HepG2 (cell line): ENCODE measurements around the gene GABBR2. TPM values are rescaled to one million over a fixed set of nuclear protein-coding genes. Genes with fewer than 3 reads are reported as not detected.

ENCODE experiments used
- ATF2 ChIP-seq: sonication (generic); formaldehyde crosslinking; IDR thresholded peaks from 2 replicates; pipeline ENCODE4 v1.4.0; 2020; ENCODE audit warnings: missing genetic modification reagents
- ATF6 ChIP-seq: sonication (generic); formaldehyde crosslinking; conservative IDR thresholded peaks from 2 replicates; pipeline ENCODE4 v1.4.0; 2020; ENCODE audit warnings: missing genetic modification reagents
- ATF7-NPFF ChIP-seq: sonication (generic); formaldehyde crosslinking; IDR thresholded peaks from 2 replicates; pipeline ENCODE4 v1.8.1; 2023; ENCODE audit warnings: mild to moderate bottlenecking, low read depth, missing genetic modification reagents, moderate library complexity
- CCDC6 ChIP-seq: sonication (generic); formaldehyde crosslinking; IDR thresholded peaks from 2 replicates; pipeline ENCODE4 v1.8.1; 2022; ENCODE audit warnings: mild to moderate bottlenecking, missing genetic modification reagents, moderate library complexity
- DMAP1 ChIP-seq: IDR thresholded peaks from 2 replicates; pipeline ENCODE4 v1.6.1; 2016
- HDAC6 ChIP-seq: fragments of 200-600 bp; sonication (generic); IDR thresholded peaks from 2 replicates; pipeline ENCODE4 v1.7.0; 2017; ENCODE audit warnings: mild to moderate bottlenecking, antibody characterized with exemption, low read length, low read depth
- NFATC3 ChIP-seq: sonication (generic); formaldehyde crosslinking; IDR thresholded peaks from 2 replicates; pipeline ENCODE4 v1.5.1; 2020; ENCODE audit warnings: mild to moderate bottlenecking, missing genetic modification reagents
- SP140L ChIP-seq: sonication (generic); formaldehyde crosslinking; IDR thresholded peaks from 2 replicates; pipeline ENCODE4 v1.4.0; 2020; ENCODE audit warnings: missing genetic modification reagents, borderline replicate concordance
- TCF12 ChIP-seq, 2 experiments: fragments of 450-650 bp in 1 of 2; sonication (generic) in 1 of 2; formaldehyde crosslinking in 1 of 2; IDR thresholded peaks; 2 replicates each; pipeline versions ENCODE4 v1.6.1 to v1.8.0; 2017 to 2022; ENCODE audit warnings: antibody characterized with exemption in 1 of 2, mild to moderate bottlenecking in 1 of 2, missing genetic modification reagents in 1 of 2, moderate library complexity in 1 of 2
- TP53 ChIP-seq: sonication (generic); formaldehyde crosslinking; conservative IDR thresholded peaks from 2 replicates; pipeline ENCODE4 v1.4.0; 2020; ENCODE audit warnings: missing genetic modification reagents
- ZBTB42 ChIP-seq: sonication (generic); formaldehyde crosslinking; IDR thresholded peaks from 2 replicates; pipeline ENCODE4 v1.5.0; 2020; ENCODE audit warnings: mild to moderate bottlenecking, missing genetic modification reagents
- ZMYM3 ChIP-seq: sonication (generic); formaldehyde crosslinking; IDR thresholded peaks from 2 replicates; pipeline ENCODE4 v1.5.1; 2020; ENCODE audit warnings: mild to moderate bottlenecking, missing genetic modification reagents
- ZNF12 ChIP-seq: sonication (generic); formaldehyde crosslinking; IDR thresholded peaks from 2 replicates; pipeline ENCODE4 v1.5.0; 2020; ENCODE audit warnings: missing genetic modification reagents
- ZNF225 ChIP-seq: sonication (generic); formaldehyde crosslinking; IDR thresholded peaks from 2 replicates; pipeline ENCODE4 v1.4.0; 2020; ENCODE audit warnings: mild to moderate bottlenecking, missing genetic modification reagents
- ZNF232 ChIP-seq: sonication (generic); formaldehyde crosslinking; IDR thresholded peaks from 2 replicates; pipeline ENCODE4 v1.4.0; 2020; ENCODE audit warnings: missing genetic modification reagents, borderline replicate concordance
- ZNF280D ChIP-seq: sonication (generic); formaldehyde crosslinking; IDR thresholded peaks from 2 replicates; pipeline ENCODE4 v1.5.1; 2020; ENCODE audit warnings: mild to moderate bottlenecking, missing genetic modification reagents
- ZNF331 ChIP-seq: sonication (generic); formaldehyde crosslinking; IDR thresholded peaks from 2 replicates; pipeline ENCODE4 v1.4.0; 2020; ENCODE audit warnings: missing genetic modification reagents
- ZNF605 ChIP-seq: sonication (generic); formaldehyde crosslinking; IDR thresholded peaks from 2 replicates; pipeline ENCODE4 v1.8.0; 2022; ENCODE audit warnings: mild to moderate bottlenecking, missing genetic modification reagents
- ZNF768 ChIP-seq: sonication (generic); formaldehyde crosslinking; IDR thresholded peaks from 2 replicates; pipeline ENCODE4 v1.4.0; 2020; ENCODE audit warnings: missing genetic modification reagents
- ZNF788 ChIP-seq: sonication (generic); formaldehyde crosslinking; IDR thresholded peaks from 2 replicates; pipeline ENCODE4 v1.5.0; 2020; ENCODE audit warnings: mild to moderate bottlenecking, missing genetic modification reagents, borderline replicate concordance
- ZNF792 ChIP-seq: IDR thresholded peaks from 2 replicates; pipeline ENCODE4 v1.6.1; 2016
- polyA plus RNA-seq, 8 experiments: library from polyadenylated mRNA; depleted of rRNA in 3 of 8; stranded (reverse) in 7 of 8; unstranded in 1 of 8; fragments of >200 nt; fragmentation: Illumina TruSeq in 4 of 8; extraction: Trizol in 4 of 8; gene quantifications; 2 replicates each; pipeline versions ENCODE4 v1.2.1 to v1.2.3, GENCODE V29; 2011 to 2016; ENCODE audit warnings: low read depth in 4 of 8, missing spikeins in 1 of 8, mixed read lengths in 1 of 8; ENCODE audit not compliant: insufficient read depth in 1 of 8
- total RNA-seq, 5 experiments: library from RNA; depleted of rRNA; stranded (reverse); fragments of >200 nt; fragmentation: Illumina TruSeq; extraction: Trizol; gene quantifications; 2 replicates each; pipeline ENCODE4 v1.2.3, GENCODE V29; 2016; ENCODE audit warnings: low read depth in 1 of 5
- TF ChIP-seq, protein P1 (sequence below): sonication (generic); formaldehyde crosslinking; IDR thresholded peaks from 2 replicates; pipeline ENCODE4 v1.4.0; 2020; ENCODE audit warnings: missing genetic modification reagents

GABBR2 gene
- total and polyA plus RNA-seq, 2 of the 13 experiments (the other 11 are each of a cell fraction or from before 2014, with no cell fraction given): 0.02 TPM; not detected in 1

- TF ChIP-seq ZNF280D (peak; percentile 86; the same call in 1 of the 2 replicates), ZNF12 (CRISPR knock-in tag) (peak; percentile 34), TCF12 (IDR thresholded peaks at IDR 0.05) (no peak), TCF12 (CRISPR knock-in tag; IDR thresholded peaks at IDR 0.05) (0 out of 2 replicates have a peak, but pooled peaks have one; percentile 57), ZMYM3 (CRISPR knock-in tag) (no peak), ZNF788 (CRISPR knock-in tag) (peak; percentile 79; the same call in 1 of the 2 replicates), ATF6 (no peak), ATF7-NPFF (CRISPR knock-in tag) (peak; percentile 38; the same call in 1 of the 2 replicates), ZNF225 (CRISPR knock-in tag) (peak; percentile 51; the same call in 1 of the 2 replicates), DMAP1 (CRISPR knock-in tag) (peak; percentile 95), HDAC6 (no peak), TP53 (CRISPR knock-in tag) (0 out of 2 replicates have a peak, but pooled peaks have one; percentile 43), ZNF768 (CRISPR knock-in tag) (peak; percentile 68; the same call in 1 of the 2 replicates), ZNF232 (CRISPR knock-in tag) (peak; percentile 83; the same call in 1 of the 2 replicates), ZBTB42 (CRISPR knock-in tag) (no peak), SP140L (CRISPR knock-in tag) (no peak), ZNF792 (CRISPR knock-in tag) (no peak), CCDC6 (CRISPR knock-in tag) (no peak; the same call in 1 of the 2 replicates), ATF2 (CRISPR knock-in tag) (peak; percentile 68; the same call in 1 of the 2 replicates), ZNF605 (CRISPR knock-in tag) (peak; percentile 83; the same call in 1 of the 2 replicates), NFATC3 (peak; percentile 23; the same call in 1 of the 2 replicates), ZNF331 (CRISPR knock-in tag) (peak; percentile 71; the same call in 1 of the 2 replicates)
- TF ChIP-seq, protein P1, sequence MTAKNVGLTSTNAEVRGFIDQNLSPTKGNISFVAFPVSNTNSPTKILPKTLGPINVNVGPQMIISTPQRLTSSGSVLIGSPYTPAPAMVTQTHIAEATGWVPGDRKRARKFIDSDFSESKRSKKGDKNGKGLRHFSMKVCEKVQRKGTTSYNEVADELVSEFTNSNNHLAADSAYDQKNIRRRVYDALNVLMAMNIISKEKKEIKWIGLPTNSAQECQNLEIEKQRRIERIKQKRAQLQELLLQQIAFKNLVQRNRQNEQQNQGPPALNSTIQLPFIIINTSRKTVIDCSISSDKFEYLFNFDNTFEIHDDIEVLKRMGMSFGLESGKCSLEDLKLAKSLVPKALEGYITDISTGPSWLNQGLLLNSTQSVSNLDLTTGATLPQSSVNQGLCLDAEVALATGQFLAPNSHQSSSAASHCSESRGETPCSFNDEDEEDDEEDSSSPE (CRISPR knock-in tag): peak; percentile 78
Observed at GRCh38 chr9:98255578-98256296, 453.0 kb downstream of the GABBR2 start, which contains the start of gene TBC1D2 (continued).
